Caco-2 (cell line): ENCODE results near the gene FSTL3. TPM values are rescaled to one million over a fixed set of nuclear protein-coding genes. Genes with fewer than 3 reads are reported as not detected.
"Not testable (repeated sequence)": the region's sequence is repeated elsewhere in the genome, so short reads cannot be mapped to it uniquely, and the experiment has no call there.

ENCODE experiments used
- Bru-seq: library from RNA; stranded (reverse); fragments of 400-500 nt; gene quantifications from one replicate; lab custom pipeline; 2021; lab: Mats Ljungman, UMichigan
- BruChase-seq, 2 experiments: library from RNA; stranded (reverse); fragments of 400-500 nt; gene quantifications; one replicate each; lab custom pipeline; 2021; lab: Mats Ljungman, UMichigan
- BruUV-seq: library from RNA; stranded (reverse); fragments of 400-500 nt; replicated peaks from 2 replicates; lab custom pipeline; 2021; lab: Mats Ljungman, UMichigan
- CTCF ChIA-PET: fragments of 300-600 bp; sonication (Branson Sonifier 250); formaldehyde crosslinking; loops from one replicate; lab custom pipeline; 2022; ENCODE audit warnings: antibody characterized with exemption; lab: Charles Lee
- POLR2A ChIA-PET: fragments of 300-600 bp; sonication (Branson Sonifier 250); formaldehyde crosslinking; loops from one replicate; lab custom pipeline; 2022; ENCODE audit warnings: antibody characterized with exemption; lab: Charles Lee
- DNase-seq, 2 experiments: peaks; one replicate each; pipeline versions ENCODE4 v3.0.0 to v3.0.0-alpha.2; 2020 to 2022
- H3K27me3 ChIP-seq: replicated peaks from 2 replicates; pipeline ENCODE4 v1.6.0; 2011; ENCODE audit warnings: low read length; ENCODE audit not compliant: control insufficient read depth, insufficient read depth
- H3K36me3 ChIP-seq: 2 replicates; pipeline ENCODE4 v1.5.1; 2011; ENCODE audit warnings: low read length; ENCODE audit not compliant: control insufficient read depth, insufficient read depth
- H3K4me1 ChIP-seq: fragments of 250-450 bp; sonication (Bioruptor Pico); 2 replicates; pipeline ENCODE4 v1.5.1; 2020; ENCODE audit warnings: mild to moderate bottlenecking
- H3K4me3 ChIP-seq: 2 replicates; pipeline ENCODE4 v1.5.1; 2011; ENCODE audit warnings: low read depth, mild to moderate bottlenecking, control low read depth, low read length
- H3K9me3 ChIP-seq: fragments of 250-450 bp; sonication (Bioruptor Pico); 2 replicates; pipeline ENCODE4 v1.5.1; 2020; ENCODE audit warnings: mild to moderate bottlenecking, moderate library complexity
- H3K27ac Mint-ChIP-seq: one replicate; pipeline ENCODE4 v1.8.0; 2022; ENCODE audit warnings: mixed read lengths; ENCODE audit not compliant: unreplicated experiment
- H3K27me3 Mint-ChIP-seq: one replicate; pipeline ENCODE4 v1.8.0; 2022; ENCODE audit warnings: mixed read lengths; ENCODE audit not compliant: insufficient read depth, unreplicated experiment
- H3K36me3 Mint-ChIP-seq: one replicate; pipeline ENCODE4 v1.8.0; 2022; ENCODE audit warnings: mild to moderate bottlenecking, mixed read lengths; ENCODE audit not compliant: insufficient read depth, unreplicated experiment
- H3K4me1 Mint-ChIP-seq: one replicate; pipeline ENCODE4 v1.8.0; 2022; ENCODE audit warnings: low read depth, mixed read lengths; ENCODE audit not compliant: unreplicated experiment
- H3K4me3 Mint-ChIP-seq: one replicate; pipeline ENCODE4 v1.8.0; 2022; ENCODE audit warnings: mild to moderate bottlenecking, moderate library complexity, mixed read lengths; ENCODE audit not compliant: unreplicated experiment
- H3K9me3 Mint-ChIP-seq: one replicate; pipeline ENCODE4 v1.8.0; 2022; ENCODE audit warnings: mixed read lengths; ENCODE audit not compliant: unreplicated experiment
- CTCF ChIP-seq, 2 experiments: fragments of 200-600 bp in 1 of 2; IDR thresholded peaks; 1 replicate in 1 of 2; 2 replicates in 1 of 2; pipeline versions ENCODE4 v1.5.1 to v1.8.0; 2011 to 2022; ENCODE audit warnings: antibody characterized with exemption in 1 of 2, control low read depth in 1 of 2, inconsistent platforms in 1 of 2, low read depth in 1 of 2, low read length in 1 of 2, mild to moderate bottlenecking in 1 of 2, moderate library complexity in 1 of 2; ENCODE audit not compliant: insufficient read depth in 1 of 2, severe bottlenecking in 1 of 2, unreplicated experiment in 1 of 2
- intact Hi-C: fragments of 100-400 bp; cut with micrococcal nuclease; formaldehyde crosslinking; loops from one replicate; pipeline ENCODE4 v1.10.0; 2022; ENCODE audit not compliant: unreplicated experiment
- long read RNA-seq: library from polyadenylated mRNA; stranded (forward); transcript quantifications from one replicate; pipeline ENCODE4 v2.0.0, GENCODE V29; 2022
- total RNA-seq: library from RNA; stranded (reverse); gene quantifications from 2 replicates; pipeline ENCODE4 v1.2.3, GENCODE V29; 2022

The FSTL3 gene
- total RNA-seq (26.3 and 31.2 TPM in 2 replicates), Bru-seq, nascent RNA (percentile 52 among the genes with signal in this experiment), BruChase-seq, experiment 1, labeled RNA remaining after a 2-hour chase (percentile 69 among the genes with signal in this experiment), BruChase-seq, experiment 2, labeled RNA remaining after a 6-hour chase (percentile 69 among the genes with signal in this experiment)
- long read RNA-seq, transcript FSTL3-201 (5 exons, 2,542 nt): major isoform, 7 of 20 reads
- long read RNA-seq, partial matches to known transcripts: 4 of 20 reads
- long read RNA-seq, other reads (novel, unspliced or antisense): 4 of 20 reads

- TSS peak; percentile 42 for BruUV-seq
- peak in 1 of 2 experiments; percentile 34 for DNase-seq
- TF ChIP-seq CTCF (IDR thresholded peaks at IDR 0.05; ENCODE audit: insufficient read depth in 1 of 2, low read depth in 1 of 2, low read length in 1 of 2, severe bottlenecking in 1 of 2, unreplicated experiment in 1 of 2): no peak
- intact Hi-C loops: no loop called here
- Histone ChIP-seq H3K9me3 (no peaks in the 10 kb centered on the region), H3K36me3 (no peaks in the 10 kb centered on the region; the same call in 1 of the 2 replicates), H3K4me1 (peaks cover 17% of the 10 kb centered on the region), H3K27me3 (no peaks in the 10 kb centered on the region), H3K4me3 (peak within 1 kb of the TSS; percentile 58)
- POLR2A ChIA-PET: interaction anchor here (0.6 to 2.0 kb wide), 2 partner anchors 76 to 97 kb away, joined by 7 to 10 read pairs; no protein-coding TSS in a partner anchor
- H3K27me3 Mint-ChIP-seq: no peaks in the 10 kb centered on the region
- peaks cover 5% of the 10 kb centered on the region for H3K4me1 Mint-ChIP-seq
- peak within 1 kb of the TSS; percentile 69 for H3K4me3 Mint-ChIP-seq
- peaks cover 21% of the 10 kb centered on the region for H3K36me3 Mint-ChIP-seq
- CTCF ChIA-PET: interaction anchor here (1.3 kb wide), 1 partner anchor 58 kb away, joined by 3 read pairs; no protein-coding TSS in a partner anchor
- no peaks in the 10 kb centered on the region for H3K9me3 Mint-ChIP-seq
- peak within 1 kb of the TSS; percentile 74 for H3K27ac Mint-ChIP-seq
Measured at GRCh38 chr19:676339-677105, at the start of gene FSTL3. FSTL3 (plus strand) TSS chr19:676392; CDS start chr19:676424, 32 bp downstream.

GRCh38 chr19:626566-626965, 49.6 kb upstream of the FSTL3 start:
- H3K36me3 Mint-ChIP-seq: peaks cover 43% of the 10 kb centered on the region
- CTCF ChIA-PET, BruUV-seq, H3K4me1 ChIP-seq, POLR2A ChIA-PET, H3K27me3 Mint-ChIP-seq, H3K4me3 Mint-ChIP-seq, intact Hi-C loops, DNase-seq, H3K27me3 ChIP-seq, H3K9me3 ChIP-seq, H3K27ac Mint-ChIP-seq, H3K9me3 Mint-ChIP-seq, H3K4me3 ChIP-seq, H3K36me3 ChIP-seq, H3K4me1 Mint-ChIP-seq: not testable (repeated sequence)

- Histone ChIP-seq H3K4me1 (no peaks in the 10 kb centered on the region), H3K4me3 (no peak overlapping the region), H3K27me3 (no peaks in the 10 kb centered on the region), H3K9me3 (no peaks in the 10 kb centered on the region), H3K36me3 (no peaks in the 10 kb centered on the region)
- H3K36me3 Mint-ChIP-seq: peaks cover 49% of the 10 kb centered on the region
- intact Hi-C loops: no loop called here
- peak in 1 of 2 experiments; percentile 3 for TF ChIP-seq CTCF (IDR thresholded peaks at IDR 0.05; ENCODE audit: insufficient read depth in 1 of 2, low read depth in 1 of 2, low read length in 1 of 2, severe bottlenecking in 1 of 2, unreplicated experiment in 1 of 2)
- H3K9me3 Mint-ChIP-seq: no peaks in the 10 kb centered on the region
- DNase-seq: no peak
- H3K27me3 Mint-ChIP-seq: no peaks in the 10 kb centered on the region
- no peak overlapping the region for H3K4me3 Mint-ChIP-seq
- no peaks in the 10 kb centered on the region for H3K4me1 Mint-ChIP-seq
- no peak overlapping the region for H3K27ac Mint-ChIP-seq
- CTCF ChIA-PET: no interaction called here
- POLR2A ChIA-PET: no interaction called here
- BruUV-seq: no TSS peak
Measured at GRCh38 chr19:628168-628567, 48.0 kb upstream of the FSTL3 start.

- H3K9me3 Mint-ChIP-seq, H3K4me1 ChIP-seq, DNase-seq, H3K36me3 ChIP-seq, intact Hi-C loops, H3K4me1 Mint-ChIP-seq, CTCF ChIA-PET, H3K4me3 Mint-ChIP-seq, H3K27ac Mint-ChIP-seq, H3K27me3 ChIP-seq, H3K9me3 ChIP-seq, BruUV-seq, H3K4me3 ChIP-seq, H3K27me3 Mint-ChIP-seq, POLR2A ChIA-PET: not testable (repeated sequence)
- H3K36me3 Mint-ChIP-seq: peaks cover 57% of the 10 kb centered on the region
Measured at GRCh38 chr19:629515-629914, 46.7 kb upstream of the FSTL3 start.
